ENCODE results near the gene MRTFB.

MRTFB gene

DNA sequence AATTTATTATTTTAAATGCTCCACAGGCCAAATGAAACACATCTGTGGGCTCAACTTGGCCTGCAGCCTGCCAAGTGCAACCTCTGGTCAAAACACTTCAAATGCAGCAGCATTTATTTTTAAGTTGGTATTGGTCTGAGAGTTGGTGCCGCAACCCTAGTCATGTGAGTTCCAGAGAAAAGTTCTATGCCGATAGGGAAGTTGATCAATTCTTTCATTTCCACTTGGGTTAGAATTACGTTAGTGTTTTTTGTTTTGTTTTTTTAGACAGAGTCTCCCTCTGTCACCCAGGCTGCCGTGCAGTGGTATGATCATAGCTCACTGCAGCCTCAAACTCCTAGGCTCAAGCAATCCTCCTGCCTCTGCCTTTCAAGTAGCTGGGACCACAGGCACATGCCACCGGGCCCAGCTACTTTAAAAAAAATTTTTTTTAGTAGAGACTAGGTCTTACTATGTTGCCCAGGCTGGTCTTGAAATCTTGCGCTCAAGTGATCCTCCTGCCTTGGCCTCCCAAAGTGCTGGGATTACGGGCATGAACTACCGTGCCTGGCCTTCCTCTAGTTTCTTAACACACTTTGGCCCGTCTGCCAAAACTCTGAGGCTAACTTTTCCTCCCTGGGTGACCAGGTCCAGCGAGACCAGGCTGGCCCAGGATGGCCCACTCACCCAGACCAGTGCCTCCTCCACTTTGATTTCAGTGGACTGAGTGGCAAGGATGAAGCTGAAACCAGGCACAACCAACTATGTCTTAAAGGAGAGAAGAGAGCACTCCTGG, 221.1 kb downstream of the MRTFB start:
- no peak for DNase-seq

DNA sequence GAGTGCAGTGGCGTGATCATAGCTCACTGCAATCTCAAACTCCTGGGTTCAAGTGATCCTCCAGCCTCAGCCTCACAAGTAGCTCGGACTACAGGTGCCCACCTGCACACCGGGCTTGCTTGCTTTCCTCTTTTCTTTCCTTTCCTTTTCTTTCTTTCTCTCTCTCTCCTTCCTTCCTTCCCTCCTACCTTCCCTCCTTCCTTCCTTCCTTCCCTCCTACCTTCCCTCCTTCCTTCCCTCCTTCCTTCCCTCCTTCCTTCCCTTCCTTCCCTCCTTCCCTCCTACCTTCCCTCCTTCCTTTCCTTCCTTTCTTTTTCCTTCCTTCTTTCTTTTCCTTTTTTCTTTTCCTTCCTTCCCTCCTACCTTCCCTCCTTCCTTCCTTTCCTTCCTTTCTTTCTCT, 225.5 kb downstream of the MRTFB start:
- no peak for DNase-seq

DNA sequence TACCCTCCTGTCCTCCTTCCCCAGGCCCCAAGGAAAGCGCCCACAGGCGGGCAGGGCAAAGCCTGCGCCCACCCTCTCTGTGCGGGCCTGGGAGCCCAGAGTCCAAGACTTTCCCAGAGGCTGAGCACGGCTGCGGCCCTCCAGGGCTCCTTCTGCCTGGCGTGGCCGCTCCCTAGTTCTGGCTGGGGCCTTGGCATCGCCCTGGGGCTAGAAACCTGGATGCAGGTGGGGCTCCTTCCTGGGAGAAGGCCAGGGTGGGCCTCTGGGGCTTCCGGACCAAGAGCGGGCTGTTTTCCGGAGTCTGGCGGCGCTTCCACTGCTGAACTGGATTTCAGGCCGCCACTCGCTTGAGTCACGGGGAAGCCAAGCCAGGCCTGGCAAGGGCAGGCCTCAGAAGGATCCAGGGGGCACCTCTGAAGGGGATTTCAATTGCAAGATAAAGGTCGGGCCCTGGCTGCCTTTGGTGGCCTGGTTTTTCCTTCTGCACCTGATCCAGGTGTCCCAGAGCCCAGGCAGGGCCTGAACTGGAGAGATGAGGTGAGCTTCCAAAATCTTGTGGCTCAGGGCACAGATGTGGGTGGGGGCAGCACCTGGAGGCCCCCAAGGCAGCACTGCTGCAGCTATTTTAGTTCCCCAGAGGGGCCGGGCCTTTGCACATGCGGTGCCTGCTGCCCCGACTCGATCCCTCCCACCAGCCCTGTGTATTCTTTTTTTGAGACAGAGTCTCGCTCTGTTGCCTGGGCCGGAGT, 227.4 kb downstream of the MRTFB start:
- DNase-seq: no peak

DNA sequence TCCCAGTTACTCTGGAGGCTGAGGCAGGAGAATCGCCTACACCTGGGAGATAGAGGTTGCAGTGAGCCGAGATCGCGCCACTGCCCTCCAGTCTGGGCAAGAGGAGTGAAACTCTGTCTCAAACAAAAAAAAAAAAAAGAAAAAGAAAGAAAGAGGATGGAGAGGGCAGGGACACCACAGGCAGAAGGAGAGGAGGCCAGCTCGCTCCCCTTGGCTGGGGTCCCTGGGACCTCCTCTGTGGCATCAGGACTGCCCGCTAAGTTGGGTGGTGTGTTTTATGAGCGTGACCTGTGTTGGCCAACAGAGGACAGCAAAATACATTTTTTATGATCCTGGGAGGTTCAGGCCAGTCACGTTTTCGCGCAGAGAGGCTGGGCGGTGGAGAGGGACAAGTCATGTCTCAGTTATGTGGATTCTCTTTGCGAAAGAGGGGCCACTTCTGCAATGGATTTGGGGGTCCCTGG, 229.6 kb downstream of the MRTFB start:
- DNase-seq: peak; percentile 40 to 48

DNA sequence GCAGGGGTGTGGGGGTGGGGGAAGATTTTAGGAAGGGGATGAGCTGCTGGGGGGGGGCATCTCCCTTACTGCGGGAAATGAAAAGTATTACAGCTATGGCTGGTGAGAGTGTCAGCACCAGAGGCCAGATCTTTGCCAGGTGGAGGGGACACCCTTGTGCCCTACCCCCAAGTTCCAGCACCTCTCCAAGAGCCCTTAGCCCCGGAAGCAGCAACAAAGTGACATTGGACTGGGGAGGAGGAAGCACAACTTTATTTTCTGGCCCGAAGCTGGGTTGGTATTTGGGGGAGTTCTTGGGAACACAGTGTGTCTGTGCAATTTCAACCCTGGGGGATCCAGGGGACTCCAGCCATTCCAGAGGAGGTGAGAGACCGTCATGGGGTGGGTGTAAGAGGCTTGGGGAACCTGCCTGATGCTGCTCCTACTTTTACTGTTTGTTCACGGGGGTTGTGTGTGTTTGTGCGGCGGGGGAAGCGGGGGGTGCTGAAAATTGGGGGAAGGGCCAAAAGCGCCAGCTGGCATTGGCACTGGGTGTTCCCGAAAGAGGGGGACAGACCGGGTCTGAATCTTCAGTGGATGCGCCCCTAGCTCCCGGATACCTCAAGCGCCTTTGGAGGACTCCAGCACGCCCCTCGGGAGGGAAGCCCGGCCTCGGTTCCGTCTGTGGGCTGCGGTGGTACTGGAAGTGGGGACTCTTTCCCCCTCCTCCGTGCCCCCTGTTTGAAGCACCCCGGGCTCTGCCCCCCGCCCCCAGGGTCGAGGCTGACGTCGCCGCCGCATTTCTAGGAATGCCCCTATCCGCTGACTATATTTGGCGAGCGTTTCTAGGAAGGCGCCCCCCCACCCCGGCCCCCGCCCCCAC, 230.3 kb downstream of the MRTFB start:
- peak; percentile 55 for DNase-seq

DNA sequence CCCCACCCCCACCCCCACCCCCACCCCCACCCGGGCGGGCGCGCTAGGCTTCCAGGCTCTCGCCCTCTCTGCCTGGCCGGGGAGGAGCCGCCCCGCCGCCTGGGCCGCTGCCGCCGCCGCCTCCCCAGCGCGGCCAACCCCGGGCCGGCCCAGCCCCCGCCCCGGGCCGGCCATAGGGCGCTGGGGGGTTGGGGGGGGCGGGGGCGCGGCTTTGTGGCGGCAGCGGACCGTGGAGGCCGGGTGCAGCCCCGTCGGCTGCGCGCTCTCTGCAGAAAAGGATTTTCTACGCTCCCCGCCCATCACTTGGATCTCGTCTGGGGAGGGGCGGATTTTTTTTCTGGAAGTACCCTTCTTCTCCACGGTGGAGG, 230.9 kb downstream of the MRTFB start:
- peak in 1 of 2 donors; percentile 13 for DNase-seq

DNA sequence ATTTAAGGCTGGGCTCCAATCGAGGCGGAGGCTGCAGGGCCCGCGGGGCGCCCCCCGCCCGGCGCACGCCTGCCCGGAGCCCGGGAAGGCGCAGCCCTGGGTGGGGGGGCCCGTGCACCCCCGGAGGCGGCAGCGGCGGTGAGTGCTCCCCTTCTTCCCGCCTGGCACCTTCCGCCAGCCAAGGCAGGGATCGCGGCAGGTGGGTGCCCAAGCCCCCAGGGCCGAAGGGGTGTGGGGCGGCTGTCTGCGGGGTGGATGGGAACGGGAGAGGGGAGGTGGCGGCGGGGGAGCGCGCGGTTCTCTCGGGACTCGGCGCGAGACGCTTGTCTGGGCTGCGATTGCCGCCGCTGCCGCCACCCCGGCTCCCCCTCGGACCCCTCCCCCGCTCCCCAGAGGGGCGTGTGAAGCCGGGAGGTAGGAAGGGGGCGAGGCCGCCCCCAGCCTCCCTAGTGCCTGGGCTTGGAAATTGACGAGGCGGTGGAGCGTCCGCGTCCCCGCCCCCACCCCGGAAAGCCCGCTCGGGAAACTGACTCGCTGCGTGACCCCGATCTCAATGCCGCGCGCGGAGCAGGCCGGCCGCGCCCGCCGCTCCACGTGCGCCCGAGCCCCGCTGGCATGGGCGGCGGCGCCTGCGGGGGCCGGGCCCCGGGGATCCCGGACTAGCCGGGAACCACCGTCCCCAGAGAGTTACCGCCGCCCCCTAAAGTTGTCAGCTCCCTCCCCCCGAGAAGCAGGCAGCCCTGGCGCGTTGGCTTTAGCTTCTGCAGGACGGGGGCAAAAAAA, 231.5 kb downstream of the MRTFB start:
- DNase-seq: no peak

DNA sequence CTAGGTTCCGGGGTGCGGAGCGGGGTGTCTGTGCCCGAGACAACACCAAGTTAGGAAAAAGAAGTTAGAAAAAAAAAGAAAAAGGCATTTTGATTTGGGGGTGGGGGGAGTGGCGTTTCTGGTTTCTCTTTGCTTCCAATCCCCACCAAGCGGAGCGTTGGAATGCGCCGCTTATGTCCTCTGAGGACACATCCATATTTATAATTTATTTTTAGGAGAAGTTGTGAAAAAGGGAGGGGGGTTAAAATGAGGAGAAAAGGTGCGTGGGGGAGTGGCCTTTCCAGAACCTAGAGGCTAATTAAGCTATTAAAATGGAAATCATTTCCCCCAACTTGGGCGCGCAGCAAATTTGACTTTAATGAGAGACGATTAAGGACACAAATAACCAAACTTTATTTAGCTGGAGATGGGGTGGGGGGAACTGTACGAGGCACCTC, 232.1 kb downstream of the MRTFB start:
- DNase-seq: no peak

DNA sequence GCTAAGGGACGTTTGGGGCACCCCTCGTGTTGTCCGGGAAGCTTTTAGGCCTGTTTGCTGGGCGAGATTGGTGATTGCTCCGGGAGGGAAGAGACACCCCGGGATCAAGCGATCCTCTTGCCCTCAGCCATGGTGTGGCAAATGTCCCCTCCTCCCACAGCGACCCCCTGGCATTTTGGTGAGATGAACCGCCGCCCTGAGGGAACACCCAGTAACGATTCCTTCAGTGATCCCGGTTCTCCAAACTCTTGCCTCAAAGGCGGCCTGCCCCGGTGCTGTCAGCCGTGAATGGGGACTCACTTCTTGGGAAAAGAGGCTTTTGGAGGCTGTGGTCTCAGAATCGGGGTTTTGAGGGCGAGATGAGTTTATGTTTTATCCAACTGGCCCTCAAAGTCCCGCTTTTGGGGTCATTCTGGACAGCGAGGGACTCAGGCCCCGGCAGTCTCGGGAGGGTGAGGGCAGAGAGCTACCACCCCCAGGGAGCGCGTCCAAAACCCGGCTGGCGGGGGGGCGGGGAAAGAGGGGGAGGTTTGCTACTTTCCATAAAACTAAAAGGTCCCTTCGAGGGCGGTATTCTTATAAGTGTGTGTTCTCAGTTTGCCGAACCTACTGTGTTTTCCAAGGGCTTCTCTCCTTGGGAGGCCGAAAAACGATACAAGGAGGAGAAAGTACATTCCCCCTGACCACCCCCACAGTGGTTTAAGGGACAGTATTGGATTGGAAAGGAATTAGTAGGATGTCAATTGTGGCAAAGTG, 232.7 kb downstream of the MRTFB start:
- DNase-seq: no peak

DNA sequence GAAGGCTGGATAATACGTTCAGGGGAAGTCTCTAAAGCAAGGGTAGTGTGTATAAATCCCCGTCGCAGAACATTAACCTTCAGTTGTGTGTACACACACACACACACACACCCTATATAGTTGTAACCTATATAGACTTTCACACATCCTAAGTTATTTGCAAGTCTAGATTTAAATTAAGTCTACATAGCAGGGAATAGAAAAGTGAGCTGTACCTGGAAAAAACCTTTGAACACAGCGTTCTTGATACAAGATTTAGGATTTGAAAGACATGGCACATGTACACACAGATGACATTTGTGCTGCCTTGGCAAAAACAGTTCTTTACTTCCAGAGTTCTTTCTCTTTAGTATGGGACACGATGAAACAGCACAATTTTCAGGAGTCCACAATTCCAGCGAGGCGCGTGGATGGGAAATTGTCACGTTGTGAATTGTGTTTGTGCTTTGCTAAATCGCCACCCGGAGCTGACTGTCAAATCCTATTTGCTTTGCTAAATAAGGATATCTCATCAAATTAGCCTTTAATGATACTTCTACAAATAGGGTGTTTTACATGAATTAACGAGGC, 233.9 kb downstream of the MRTFB start:
- DNase-seq: no peak

DNA sequence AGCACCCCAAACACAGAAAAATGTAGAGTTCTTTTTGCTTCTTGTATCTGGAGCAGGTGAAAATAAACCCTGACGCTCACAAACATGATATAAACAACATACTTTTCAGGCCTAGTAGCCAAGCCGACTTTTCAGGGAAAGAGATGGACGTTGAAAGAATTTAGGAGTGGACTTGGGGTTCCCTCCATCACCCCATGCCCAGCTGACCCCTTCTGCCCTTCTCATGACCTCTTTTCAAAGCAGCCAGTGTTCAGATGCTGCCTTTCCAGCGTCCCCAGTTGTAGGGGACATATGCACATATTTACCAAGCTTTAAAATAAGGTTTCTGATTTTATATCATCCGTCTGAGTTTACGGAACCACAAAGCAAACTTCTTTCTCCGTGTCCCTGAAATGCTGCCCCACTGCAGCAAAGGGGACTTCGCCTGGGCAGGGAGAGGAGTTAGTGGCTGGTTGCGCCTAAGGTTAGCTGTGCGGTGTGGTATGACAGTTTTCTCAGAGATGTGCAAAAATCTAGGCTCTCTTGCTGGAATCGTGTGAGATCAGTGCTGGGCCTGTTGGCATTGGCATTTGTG, 235.5 kb downstream of the MRTFB start:
- no peak for DNase-seq

DNA sequence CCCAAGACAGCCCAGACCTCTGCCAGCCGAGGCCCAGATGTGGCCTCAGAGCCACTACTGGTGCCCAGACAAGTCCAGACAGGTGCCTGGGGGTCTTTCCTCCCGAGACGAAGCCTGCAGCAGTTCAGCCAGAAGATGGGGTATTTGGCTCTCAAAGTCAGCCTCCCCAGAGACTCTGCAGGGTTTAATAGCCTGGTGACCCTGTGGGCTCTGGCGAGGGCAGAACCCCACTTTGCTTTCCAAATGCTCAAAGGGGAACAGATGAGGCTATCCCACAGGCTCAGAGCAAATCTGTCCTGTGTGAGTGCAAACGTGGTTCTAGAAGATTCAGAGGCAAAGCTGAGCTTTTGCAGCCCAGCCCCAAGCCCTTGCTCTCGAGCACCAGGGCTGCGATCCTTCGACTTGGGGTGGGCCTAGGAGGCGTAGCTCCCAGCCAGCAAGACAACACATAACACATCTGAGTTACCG, 236.0 kb downstream of the MRTFB start:
- no peak for DNase-seq

DNA sequence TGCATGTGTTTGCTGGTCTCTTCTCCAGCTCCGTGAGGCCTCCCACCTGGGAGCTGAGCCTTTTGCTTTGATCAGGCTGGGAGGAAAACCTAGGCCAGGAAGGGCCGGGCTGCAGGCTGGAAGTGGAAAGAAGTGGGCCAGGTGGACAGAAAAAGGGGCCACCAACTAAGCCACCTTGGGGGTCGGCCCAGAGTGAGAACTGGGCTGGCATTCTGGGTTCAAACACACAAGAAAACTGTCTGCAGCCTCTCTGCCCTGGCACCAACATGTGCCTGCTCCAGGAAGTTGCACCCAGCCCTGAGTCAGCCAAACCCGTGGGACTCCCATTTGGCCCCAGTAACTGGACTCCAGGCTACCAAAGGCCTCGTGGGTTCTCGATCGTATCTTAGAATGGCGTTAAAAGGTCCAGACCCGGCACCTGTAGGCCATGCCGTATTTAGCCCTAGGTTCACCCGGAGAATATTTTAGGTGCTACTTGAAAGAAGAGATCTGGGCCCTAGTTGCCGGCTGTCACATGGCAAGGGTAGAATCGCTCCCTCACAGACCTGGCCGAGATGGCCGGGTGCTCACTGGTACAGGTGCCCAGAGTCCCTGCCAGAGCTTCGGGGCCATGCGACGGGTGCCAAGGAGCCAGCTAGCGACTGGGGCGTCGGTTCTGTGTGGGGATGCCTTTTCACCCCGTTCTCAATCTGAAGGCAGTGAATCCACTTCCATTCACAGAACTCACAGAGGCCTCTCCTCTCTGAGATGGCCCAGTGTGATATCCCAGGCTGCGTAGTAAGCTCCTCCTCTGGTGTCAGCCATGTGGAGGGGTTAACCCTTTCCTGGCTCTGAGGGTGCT, 236.6 kb downstream of the MRTFB start:
- no peak for DNase-seq

DNA sequence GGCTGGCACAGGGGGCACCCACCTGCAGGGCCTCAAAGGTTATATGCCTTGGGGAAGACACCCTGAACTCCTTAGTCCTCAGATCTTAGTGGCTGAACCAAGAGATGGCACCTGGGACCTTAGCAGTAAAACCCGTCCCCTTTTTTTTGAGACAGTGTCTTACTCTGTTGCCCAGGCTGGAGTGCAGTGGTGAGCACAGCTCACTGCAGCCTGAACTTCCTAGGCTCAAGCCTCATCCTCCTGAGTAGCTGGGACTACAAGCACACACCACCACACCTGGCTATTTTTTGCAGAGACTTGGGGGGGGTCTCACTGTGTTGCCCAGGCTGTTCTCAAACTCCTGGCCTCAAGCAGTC, 237.2 kb downstream of the MRTFB start:
- no peak for DNase-seq

DNA sequence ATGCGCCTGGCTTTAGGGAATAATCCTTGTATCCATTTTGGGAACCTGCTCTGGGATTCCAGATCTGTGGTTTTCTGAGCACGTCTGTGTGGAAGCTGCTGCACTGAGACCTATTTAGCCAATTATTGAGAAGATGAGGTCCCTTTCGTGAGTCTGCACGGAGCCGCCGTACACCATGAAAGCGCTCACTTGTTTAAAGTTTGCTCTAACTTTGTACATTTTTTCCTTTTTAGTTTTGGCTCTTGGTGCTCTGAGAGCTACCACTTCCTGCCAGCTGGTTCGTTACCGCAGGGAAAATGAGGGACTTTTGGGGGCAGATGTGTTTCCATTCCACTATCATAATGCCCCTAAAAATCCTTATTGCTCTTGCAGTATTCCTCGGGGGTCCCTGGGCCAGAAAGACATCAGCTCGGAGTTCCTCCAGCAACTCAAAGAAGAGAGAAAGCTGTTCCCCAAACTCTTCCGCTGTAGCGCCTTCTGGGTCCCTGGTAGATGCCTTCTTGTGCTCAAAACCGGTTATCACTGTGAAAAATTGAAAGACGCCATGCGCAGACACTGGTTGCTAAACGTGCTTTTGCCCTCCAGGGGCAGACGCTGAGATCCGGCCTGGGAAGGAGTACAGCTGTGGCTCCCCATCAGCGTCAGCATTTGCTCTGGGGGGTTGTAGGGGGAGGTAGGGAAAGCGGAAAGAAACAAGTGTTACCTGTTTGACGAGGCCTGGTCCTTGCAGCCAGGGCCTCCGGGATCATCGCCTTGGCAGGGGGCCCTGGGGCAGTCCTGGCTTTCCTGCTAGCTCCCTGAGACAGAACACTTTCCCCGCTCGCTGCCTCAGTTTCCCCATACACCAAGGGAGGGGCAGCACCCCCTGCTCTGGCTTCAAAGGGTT, 238.1 kb downstream of the MRTFB start:
- DNase-seq: peak in 1 of 2 donors; percentile 29

DNA sequence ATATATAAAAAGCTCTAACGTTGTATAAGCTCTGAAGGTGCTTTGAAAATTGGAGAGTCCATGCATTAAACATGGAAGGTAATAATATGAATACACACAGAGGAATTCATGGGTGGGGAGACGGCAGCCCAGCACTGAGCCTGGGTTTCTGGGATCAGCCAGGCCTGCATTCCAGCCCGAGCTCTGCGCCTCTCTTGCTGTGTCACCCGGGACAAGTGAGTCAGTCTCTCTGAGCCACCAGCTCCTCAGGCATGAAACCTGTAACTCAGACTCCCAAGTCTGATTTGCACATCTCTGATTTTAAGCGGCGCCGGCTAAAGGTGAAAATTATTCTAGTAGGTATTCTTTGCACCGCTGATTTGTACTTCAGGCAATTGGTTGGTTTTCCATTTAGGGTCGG, 238.8 kb downstream of the MRTFB start:
- no peak for DNase-seq

DNA sequence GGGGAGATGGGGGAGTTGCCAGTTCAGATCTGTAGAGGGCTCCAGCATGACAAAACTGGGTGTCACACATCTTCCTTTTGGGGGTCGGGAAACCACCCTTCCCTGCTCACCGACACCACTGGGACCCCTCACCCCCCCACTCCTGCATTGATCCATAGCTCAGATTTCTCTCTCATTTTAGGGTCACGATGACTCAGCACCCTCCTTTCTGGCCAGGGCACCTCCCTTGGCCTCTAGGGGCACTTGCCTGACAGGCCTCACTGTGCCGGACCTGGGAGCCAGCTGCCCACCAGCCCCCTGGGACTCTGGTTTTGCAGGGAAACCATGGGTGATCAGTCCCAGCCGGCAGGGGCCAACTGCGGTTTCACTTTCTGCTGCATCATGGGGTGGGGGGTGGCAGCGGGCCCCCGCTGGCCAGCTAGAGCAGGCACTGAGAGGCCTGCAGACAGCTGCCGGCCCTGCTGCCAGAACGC, 239.4 kb downstream of the MRTFB start:
- DNase-seq: no peak

DNA sequence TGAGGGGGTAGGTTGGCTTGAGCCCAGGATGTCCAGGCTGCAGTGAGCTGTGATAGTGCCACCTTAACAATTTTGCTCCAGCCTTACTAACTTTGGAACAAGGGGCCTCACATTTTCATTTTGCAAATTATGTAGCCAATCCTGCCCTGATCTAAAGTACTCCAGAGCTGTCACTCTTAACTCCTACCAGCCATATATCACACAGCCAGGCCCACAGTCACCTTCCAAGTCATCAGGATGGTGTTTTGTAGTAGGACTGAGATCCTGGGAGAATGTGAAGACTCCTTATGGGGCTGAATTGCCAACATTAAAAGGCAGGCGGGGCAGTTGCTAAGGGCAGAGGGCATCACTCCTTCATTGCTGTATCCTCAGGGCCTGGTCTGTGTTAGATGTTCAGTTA, 243.0 kb downstream of the MRTFB start:
- no peak for DNase-seq

Measured in CD4-positive, alpha-beta T cell treated with Interferon alpha-2 for 1 hour (primary cell).